ENCODE measurements around the gene CEP170B.

DNA sequence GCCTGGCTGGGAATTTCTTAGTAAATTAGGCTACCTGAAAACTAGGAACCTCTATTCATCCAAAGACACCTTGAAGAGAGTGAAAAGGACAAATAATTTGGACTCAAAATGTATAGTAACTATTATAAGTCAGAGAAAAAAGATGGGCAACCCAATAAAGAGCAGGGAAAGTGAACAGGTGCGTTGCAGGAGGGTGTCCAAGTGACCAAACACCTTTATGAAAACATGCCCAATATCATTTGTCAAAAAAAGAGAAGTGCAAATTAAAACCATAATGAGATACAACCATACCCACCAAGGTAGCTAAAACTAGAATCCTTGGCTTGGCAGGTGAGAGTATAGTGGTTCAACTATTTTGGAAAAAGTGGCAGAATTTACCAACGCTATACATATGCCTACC lies 34.7 kb downstream of the CEP170B start:
- TF ChIP-seq, protein P1, sequence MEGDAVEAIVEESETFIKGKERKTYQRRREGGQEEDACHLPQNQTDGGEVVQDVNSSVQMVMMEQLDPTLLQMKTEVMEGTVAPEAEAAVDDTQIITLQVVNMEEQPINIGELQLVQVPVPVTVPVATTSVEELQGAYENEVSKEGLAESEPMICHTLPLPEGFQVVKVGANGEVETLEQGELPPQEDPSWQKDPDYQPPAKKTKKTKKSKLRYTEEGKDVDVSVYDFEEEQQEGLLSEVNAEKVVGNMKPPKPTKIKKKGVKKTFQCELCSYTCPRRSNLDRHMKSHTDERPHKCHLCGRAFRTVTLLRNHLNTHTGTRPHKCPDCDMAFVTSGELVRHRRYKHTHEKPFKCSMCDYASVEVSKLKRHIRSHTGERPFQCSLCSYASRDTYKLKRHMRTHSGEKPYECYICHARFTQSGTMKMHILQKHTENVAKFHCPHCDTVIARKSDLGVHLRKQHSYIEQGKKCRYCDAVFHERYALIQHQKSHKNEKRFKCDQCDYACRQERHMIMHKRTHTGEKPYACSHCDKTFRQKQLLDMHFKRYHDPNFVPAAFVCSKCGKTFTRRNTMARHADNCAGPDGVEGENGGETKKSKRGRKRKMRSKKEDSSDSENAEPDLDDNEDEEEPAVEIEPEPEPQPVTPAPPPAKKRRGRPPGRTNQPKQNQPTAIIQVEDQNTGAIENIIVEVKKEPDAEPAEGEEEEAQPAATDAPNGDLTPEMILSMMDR (IDR thresholded peaks at IDR 0.05; ENCODE audit: low read depth, low read length, poor library complexity, severe bottlenecking): no peak
- TF ChIP-seq EZH2phosphoT487 (IDR thresholded peaks at IDR 0.05; ENCODE audit: borderline replicate concordance, low read length): no peak
